ENCODE data around the gene CCDC69.

- no peak for TF ChIP-seq ZFX (IDR thresholded peaks at IDR 0.05; ENCODE audit: borderline replicate concordance)
- TF ChIP-seq, protein P1, sequence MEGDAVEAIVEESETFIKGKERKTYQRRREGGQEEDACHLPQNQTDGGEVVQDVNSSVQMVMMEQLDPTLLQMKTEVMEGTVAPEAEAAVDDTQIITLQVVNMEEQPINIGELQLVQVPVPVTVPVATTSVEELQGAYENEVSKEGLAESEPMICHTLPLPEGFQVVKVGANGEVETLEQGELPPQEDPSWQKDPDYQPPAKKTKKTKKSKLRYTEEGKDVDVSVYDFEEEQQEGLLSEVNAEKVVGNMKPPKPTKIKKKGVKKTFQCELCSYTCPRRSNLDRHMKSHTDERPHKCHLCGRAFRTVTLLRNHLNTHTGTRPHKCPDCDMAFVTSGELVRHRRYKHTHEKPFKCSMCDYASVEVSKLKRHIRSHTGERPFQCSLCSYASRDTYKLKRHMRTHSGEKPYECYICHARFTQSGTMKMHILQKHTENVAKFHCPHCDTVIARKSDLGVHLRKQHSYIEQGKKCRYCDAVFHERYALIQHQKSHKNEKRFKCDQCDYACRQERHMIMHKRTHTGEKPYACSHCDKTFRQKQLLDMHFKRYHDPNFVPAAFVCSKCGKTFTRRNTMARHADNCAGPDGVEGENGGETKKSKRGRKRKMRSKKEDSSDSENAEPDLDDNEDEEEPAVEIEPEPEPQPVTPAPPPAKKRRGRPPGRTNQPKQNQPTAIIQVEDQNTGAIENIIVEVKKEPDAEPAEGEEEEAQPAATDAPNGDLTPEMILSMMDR (IDR thresholded peaks at IDR 0.05) = no peak
Observed at GRCh38 chr5:151245680-151246219, 21.9 kb upstream of the CCDC69 start.

All from 22Rv1 (cell line).